GM19099 (cell line): ENCODE results near the gene LIN28A.
"Not testable (repeated sequence)": the region's sequence is repeated elsewhere in the genome, so short reads cannot be mapped to it uniquely, and the experiment has no call there.

ENCODE experiments used
- POLR2A ChIP-seq: IDR thresholded peaks from 3 replicates; pipeline ENCODE4 v1.6.1; 2011; ENCODE audit warnings: low read depth; ENCODE audit not compliant: insufficient read length; ENCODE audit errors: extremely low read depth

Gene LIN28A, protein sequence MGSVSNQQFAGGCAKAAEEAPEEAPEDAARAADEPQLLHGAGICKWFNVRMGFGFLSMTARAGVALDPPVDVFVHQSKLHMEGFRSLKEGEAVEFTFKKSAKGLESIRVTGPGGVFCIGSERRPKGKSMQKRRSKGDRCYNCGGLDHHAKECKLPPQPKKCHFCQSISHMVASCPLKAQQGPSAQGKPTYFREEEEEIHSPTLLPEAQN

DNA sequence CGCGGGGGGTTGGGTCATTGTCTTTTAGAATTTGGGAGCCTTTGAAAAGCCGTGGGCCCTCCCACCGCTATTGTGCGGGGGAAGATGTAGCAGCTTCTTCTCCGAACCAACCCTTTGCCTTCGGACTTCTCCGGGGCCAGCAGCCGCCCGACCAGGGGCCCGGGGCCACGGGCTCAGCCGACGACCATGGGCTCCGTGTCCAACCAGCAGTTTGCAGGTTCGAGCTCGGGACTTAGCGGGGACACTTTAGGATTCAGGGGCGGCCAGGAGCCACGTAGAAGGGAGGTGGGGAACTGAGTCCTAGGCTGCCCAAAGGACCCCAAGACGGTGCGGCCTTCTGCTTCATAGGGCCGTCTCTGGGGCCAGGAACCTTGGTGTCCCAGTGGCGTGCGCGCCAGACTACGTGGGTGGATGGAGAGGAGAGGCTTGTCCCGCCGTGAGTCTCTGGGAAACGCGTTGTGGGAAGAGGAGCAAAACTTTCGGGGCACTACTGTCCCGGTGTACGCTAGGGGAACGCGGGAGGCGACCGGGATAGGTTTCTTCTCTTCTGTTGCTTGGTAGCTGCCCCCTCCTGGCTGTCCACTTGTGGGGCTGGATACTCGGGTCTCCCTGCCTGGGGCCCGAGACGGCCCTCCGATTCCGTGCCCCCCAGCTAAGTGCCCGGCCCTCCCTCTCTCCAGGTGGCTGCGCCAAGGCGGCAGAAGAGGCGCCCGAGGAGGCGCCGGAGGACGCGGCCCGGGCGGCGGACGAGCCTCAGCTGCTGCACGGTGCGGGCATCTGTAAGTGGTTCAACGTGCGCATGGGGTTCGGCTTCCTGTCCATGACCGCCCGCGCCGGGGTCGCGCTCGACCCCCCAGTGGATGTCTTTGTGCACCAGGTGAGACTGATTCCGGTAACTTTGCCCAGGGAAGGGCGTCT is at the start of gene LIN28A:
LIN28A (plus strand) TSS at position 112 of the 918 bp plus-strand sequence; CDS start at position 187, 75 bp downstream.
- TF ChIP-seq POLR2A, result no peak

- TF ChIP-seq POLR2A, result no peak
Measured at GRCh38 chr1:26361605-26362122, 49.0 kb upstream of the LIN28A start.

DNA sequence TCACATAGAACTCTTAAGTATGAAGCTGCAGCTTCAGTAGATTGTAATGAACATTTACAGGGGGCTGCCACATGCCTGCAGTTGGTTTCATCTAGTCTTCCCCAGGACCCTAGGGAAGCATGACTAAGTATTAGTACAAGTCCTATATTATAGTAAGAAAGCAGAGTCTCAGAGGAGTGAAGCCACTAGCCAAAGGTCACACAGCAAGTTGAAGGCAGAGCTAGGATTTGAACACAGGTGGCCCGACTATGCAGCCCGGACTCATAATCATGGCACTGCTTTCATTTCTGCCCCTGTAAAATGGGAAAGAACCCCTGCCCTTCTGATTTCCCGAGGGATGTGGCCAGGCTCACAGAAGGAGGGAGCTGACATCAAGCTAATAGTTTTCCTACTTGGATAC is 48.3 kb upstream of the LIN28A start:
- TF ChIP-seq POLR2A, result no peak

DNA sequence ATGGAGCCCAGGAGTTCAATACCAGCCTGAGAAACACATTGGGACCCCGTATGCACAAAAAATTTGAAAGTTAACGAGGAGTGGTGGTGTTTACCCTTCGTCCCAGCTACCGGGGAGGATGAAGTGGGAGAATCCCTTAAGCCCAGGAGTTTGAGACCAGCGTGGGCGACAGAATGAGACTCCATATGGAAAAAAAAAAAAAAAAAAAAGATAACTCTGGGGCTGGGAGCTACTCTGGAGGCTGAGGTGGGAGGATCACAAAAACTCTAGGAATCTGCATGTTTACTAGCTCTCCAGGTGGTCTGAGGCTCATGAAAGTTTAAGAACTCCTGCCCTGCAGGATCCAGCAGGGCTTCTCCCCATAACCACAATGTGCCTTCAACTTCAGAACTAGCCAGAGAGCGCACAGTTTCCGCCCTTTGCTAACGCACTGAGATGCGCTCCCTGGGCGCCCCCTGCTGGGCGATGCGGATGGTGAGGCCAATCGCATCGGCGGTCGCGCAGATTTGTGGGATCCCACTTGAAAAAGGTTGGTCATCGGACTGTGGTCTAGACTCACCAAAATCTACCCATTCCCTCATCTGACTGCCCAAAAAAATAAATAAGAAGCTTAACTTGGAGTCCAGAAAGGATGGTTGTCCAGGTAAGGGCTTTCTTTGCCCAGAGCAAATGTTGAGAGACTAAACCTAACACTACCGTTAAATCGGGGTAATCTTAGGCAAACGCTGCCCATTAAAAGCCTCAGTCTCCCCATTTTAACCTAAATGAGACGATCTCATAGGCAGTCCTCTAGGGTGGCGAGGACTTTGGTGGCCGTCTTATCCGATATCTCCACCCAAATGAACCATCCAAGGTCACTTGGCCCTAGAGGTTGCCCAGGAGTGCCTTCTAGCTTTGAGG is 46.8 kb upstream of the LIN28A start:
- TF ChIP-seq POLR2A, result no peak

GRCh38 chr1:26364956-26365355 is 45.7 kb upstream of the LIN28A start:
- TF ChIP-seq POLR2A, result no peak

- no peak for TF ChIP-seq POLR2A
Measured at GRCh38 chr1:26367441-26367840, 43.2 kb upstream of the LIN28A start.

- TF ChIP-seq POLR2A, result no peak
Measured at GRCh38 chr1:26368006-26368405, 42.6 kb upstream of the LIN28A start.

GRCh38 chr1:26368486-26368885 is 42.1 kb upstream of the LIN28A start:
- TF ChIP-seq POLR2A, result no peak

DNA sequence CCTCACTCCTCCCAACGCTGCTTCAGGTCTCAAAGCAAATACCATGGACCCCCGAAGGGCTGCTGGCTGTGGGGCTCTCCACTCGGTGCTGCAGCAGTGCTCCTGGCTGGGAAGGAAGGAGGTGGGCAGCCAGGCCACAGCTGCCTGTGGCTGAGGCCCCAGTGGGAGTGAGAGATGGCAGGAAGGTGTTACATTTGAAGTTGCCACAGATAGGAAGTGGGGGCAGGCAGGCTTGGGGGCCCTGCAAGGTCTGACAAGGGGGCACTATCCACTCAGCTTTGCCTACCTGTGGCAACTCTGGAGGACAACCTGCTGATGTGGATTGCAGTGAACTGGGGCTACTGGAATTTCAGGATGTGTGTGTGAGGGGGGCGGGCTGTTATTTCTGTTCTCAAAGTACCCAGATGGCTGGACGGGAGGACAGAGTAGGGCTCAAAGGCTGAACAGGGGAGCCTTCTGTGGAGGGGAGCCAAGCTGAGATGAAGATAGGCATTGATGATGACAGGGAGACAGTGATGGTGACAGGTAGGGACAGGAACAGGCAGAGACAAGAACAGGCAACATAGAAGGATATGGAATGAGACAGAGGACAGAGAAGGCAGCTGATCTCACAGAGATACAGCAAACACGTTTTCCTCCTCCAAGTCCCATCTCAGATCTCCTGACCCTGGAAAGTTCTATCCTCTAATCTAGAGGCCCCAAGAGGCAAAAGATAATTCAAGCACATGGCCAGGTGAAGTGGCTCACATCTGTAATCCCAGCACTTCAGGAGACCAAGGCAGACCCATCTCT is 39.8 kb upstream of the LIN28A start:
- no peak for TF ChIP-seq POLR2A

- TF ChIP-seq POLR2A, result no peak
Measured at GRCh38 chr1:26372039-26372438, 38.6 kb upstream of the LIN28A start.

DNA sequence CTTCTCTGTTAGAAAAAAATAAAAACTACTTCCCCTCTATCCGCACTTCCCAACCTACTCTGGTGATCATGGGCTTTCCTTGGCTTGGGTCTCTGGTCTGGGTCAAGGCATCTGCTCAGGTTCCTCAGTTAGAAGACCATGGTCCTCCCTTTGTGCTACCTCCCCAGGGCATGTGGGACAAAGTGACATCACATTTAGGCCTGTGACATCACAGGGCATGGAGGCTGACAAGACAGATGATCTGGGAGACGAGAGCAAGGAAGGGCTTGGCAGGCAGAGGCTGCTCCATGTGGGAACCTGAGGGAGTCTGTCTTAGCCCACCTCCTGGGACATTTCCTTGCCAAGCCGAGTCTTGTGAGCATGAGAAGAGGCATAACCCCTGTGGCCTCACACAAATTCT is 38.0 kb upstream of the LIN28A start, which contains the start of gene ZNF683:
ZNF683 (minus strand) TSS at position 140 of the 400 bp plus-strand sequence. CDS start 4,179 bp downstream, outside the sequence.
- not testable (repeated sequence) for TF ChIP-seq POLR2A

GRCh38 chr1:26373281-26373680 is 37.3 kb upstream of the LIN28A start:
- no peak for TF ChIP-seq POLR2A

DNA sequence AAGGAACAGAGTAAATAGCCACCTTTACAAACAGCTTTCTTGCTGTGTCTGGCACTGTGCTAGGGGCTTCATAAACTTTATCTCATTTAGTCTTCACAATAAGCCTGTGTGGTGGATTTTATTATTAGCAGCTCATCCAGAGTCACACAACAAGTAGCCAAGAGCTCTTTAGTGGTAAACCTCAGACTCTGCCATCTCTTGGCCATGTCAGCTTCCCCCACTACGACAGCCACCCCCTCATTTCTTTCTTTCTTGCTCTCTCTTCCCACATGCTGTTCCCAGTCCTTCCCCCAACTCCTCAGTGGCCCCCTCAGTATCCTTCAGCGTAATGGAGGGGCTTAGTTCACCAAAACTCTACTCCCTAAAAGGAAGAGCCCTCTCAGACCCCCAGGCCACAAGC is 36.8 kb upstream of the LIN28A start:
- no peak for TF ChIP-seq POLR2A

- TF ChIP-seq POLR2A, result no peak
Measured at GRCh38 chr1:26375081-26375480, 35.5 kb upstream of the LIN28A start.
